Mesodermal cell (in vitro differentiated cells): ENCODE data around the gene FOSB. TPM values are rescaled to one million over a fixed set of nuclear protein-coding genes. Genes with fewer than 3 reads are reported as not detected.

ENCODE experiments used
- H3K27ac ChIP-seq: 2 replicates; pipeline ENCODE4 v1.7.0; 2013; ENCODE audit warnings: mild to moderate bottlenecking, low read depth, low read length, moderate library complexity; ENCODE audit not compliant: severe bottlenecking
- H3K36me3 ChIP-seq: 2 replicates; pipeline ENCODE4 v1.7.1; 2013; ENCODE audit warnings: mild to moderate bottlenecking, low read length, moderate library complexity; ENCODE audit not compliant: control insufficient read depth, insufficient read depth
- H3K4me1 ChIP-seq: one replicate; pipeline ENCODE4 v1.7.1; 2013; ENCODE audit warnings: mild to moderate bottlenecking, low read length; ENCODE audit not compliant: insufficient read depth, control insufficient read depth, poor library complexity, severe bottlenecking
- H3K4me3 ChIP-seq: 2 replicates; pipeline ENCODE4 v1.7.0; 2013; ENCODE audit warnings: low read length, control low read depth, mild to moderate bottlenecking; ENCODE audit not compliant: insufficient read depth, poor library complexity, severe bottlenecking; ENCODE audit errors: extremely low read depth
- H3K9me3 ChIP-seq: 2 replicates; pipeline ENCODE4 v1.7.1; 2013; ENCODE audit warnings: mild to moderate bottlenecking, low read length, moderate library complexity; ENCODE audit not compliant: control insufficient read depth
- WGBS, 2 experiments: methylation state at CpG; one replicate each; pipeline ENCODE4 v1.1.5; 2013; ENCODE audit warnings: missing lambda C conversion rate in 2 of 2; ENCODE audit not compliant: insufficient coverage in 2 of 2; 5-methylcytosine and 5-hydroxymethylcytosine counted together
- polyA plus RNA-seq, 2 experiments: library from polyadenylated mRNA; stranded (reverse); fragments of 50-300 nt; gene quantifications; one replicate each; pipeline ENCODE4 v1.2.3, GENCODE V29; 2013

Gene FOSB
- polyA plus RNA-seq (2013, experiment 1 of 2) = 2.4 TPM
- polyA plus RNA-seq (2013, experiment 2 of 2) = 3.2 TPM

DNA sequence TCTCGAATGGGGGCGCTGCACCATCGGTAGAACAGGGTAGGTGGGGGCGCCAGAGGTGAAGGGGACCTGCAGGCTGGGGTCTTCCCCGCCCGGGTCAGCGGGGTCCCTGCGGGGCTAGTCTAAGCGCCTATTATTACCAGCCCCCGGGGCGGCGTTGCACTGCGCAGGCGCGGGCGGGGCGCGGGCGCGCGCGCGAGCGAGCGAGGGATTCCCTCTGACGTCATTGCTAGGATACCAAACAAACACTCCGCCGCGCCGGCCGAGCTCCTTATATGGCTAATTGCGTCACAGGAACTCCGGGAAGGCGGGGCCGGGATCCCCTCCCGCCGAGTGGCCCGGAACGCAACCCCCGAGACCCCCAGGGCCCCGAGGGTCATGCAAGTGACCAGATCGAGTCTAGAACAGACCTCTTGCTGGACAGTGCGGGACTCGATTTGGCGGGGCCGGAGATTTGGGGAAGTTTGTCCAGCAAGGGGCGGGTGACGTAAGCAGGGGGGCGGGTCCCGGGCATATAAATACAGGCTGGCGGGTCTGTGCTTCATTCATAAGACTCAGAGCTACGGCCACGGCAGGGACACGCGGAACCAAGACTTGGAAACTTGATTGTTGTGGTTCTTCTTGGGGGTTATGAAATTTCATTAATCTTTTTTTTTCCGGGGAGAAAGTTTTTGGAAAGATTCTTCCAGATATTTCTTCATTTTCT is at the start of gene FOSB:
FOSB (plus strand) TSS at position 541 of the 703 bp plus-strand sequence. CDS start 591 bp downstream, outside the sequence.
- no peaks in the 10 kb centered on the region for H3K36me3 ChIP-seq
- peaks cover 7% of the 10 kb centered on the region for H3K4me1 ChIP-seq
- peak within 1 kb of the TSS; percentile 99 for H3K27ac ChIP-seq
- H3K9me3 ChIP-seq = no peaks in the 10 kb centered on the region
- 1% methylated on average over 46 to 50 of the region's 56 CpGs for WGBS, 2 experiments
- peak within 1 kb of the TSS; percentile 67 for H3K4me3 ChIP-seq

- H3K9me3 ChIP-seq = no peaks in the 10 kb centered on the region
- no peak overlapping the region for H3K4me3 ChIP-seq
- H3K4me1 ChIP-seq = peaks cover 10% of the 10 kb centered on the region
- no peak overlapping the region for H3K27ac ChIP-seq
- WGBS, 2 experiments = 97 to 100% methylated on average over 2 to 4 of the region's 9 CpGs
- peaks cover 68% of the 10 kb centered on the region for H3K36me3 ChIP-seq
Observed at GRCh38 chr19:45418802-45419201, 49.0 kb upstream of the FOSB start.

DNA sequence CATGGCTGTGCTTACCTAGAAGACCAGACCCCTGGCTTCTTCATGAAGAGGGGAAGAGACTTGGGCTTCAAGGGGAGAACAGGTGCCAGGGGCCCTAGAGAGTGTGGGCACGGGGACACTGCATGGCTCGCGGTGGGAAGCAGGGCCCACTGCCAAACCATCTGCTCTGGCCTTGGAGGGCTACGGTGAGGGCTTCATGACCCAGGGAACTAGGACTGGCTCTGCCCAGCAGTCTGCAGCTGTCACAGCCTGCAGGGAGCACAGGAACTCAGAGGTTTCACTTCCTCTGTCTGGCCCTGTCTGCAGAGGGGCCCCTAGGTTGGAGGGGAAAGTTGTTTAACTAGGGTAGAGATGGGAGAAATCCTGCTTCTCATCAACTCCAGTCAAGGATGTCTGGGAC is 48.4 kb upstream of the FOSB start:
- Histone ChIP-seq H3K9me3 (no peaks in the 10 kb centered on the region), H3K4me3 (no peak overlapping the region), H3K4me1 (peaks cover 10% of the 10 kb centered on the region), H3K27ac (no peak overlapping the region), H3K36me3 (peaks cover 62% of the 10 kb centered on the region)
- WGBS, 2 experiments = 94 to 98% methylated on average over 4 of the region's 4 CpGs

GRCh38 chr19:45419895-45420294 is 47.9 kb upstream of the FOSB start:
- no peak overlapping the region for H3K27ac ChIP-seq
- no peaks in the 10 kb centered on the region for H3K9me3 ChIP-seq
- H3K4me1 ChIP-seq = peaks cover 10% of the 10 kb centered on the region
- peaks cover 57% of the 10 kb centered on the region for H3K36me3 ChIP-seq
- H3K4me3 ChIP-seq = no peak overlapping the region
- 75% methylated on average over 2 of the region's 3 CpGs; no CpG with 5 or more reads in 1 of the 2 experiments for WGBS, 2 experiments

- no peaks in the 10 kb centered on the region for H3K9me3 ChIP-seq
- 98 to 99% methylated on average over 9 to 10 of the region's 10 CpGs for WGBS, 2 experiments
- H3K4me1 ChIP-seq = peaks cover 11% of the 10 kb centered on the region
- no peak overlapping the region for H3K4me3 ChIP-seq
- no peak overlapping the region for H3K27ac ChIP-seq
- peaks cover 54% of the 10 kb centered on the region for H3K36me3 ChIP-seq
Observed at GRCh38 chr19:45420356-45420755, 47.4 kb upstream of the FOSB start.

DNA sequence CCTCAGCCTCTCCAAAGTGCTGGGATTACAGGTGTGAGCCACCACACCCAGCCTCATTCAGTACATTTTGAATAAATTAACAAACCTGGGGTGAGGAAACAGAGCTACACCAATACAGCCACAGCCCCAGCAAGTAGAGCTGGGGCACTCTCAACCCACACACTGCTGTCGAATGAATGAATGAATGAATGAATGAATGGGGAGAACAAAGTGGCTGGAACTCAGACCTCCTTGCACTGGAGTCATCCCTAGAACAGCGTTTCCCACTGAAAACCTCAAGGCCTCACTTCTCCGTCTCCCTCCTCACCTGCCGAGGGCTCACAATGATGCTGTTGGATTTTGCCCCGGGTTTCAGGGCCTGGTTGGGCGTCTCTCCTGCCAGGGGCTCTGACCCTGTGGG is 46.9 kb upstream of the FOSB start:
- peaks cover 49% of the 10 kb centered on the region for H3K36me3 ChIP-seq
- H3K4me1 ChIP-seq = peaks cover 15% of the 10 kb centered on the region
- H3K4me3 ChIP-seq = no peak overlapping the region
- H3K9me3 ChIP-seq = no peaks in the 10 kb centered on the region
- no peak overlapping the region for H3K27ac ChIP-seq
- 97 to 98% methylated on average over 5 of the region's 6 CpGs for WGBS, 2 experiments

GRCh38 chr19:45421947-45422498 is 45.8 kb upstream of the FOSB start:
- Histone ChIP-seq H3K9me3 (no peaks in the 10 kb centered on the region), H3K27ac (no peak overlapping the region), H3K36me3 (peaks cover 38% of the 10 kb centered on the region), H3K4me3 (peak overlapping the region; percentile 72), H3K4me1 (peaks cover 15% of the 10 kb centered on the region)
- 96 to 97% methylated on average over 5 to 6 of the region's 6 CpGs for WGBS, 2 experiments

GRCh38 chr19:45423033-45423588 is 44.7 kb upstream of the FOSB start:
- peak overlapping the region; percentile 97 for H3K27ac ChIP-seq
- H3K36me3 ChIP-seq = peaks cover 27% of the 10 kb centered on the region
- peaks cover 15% of the 10 kb centered on the region for H3K4me1 ChIP-seq
- 14 to 19% methylated on average over 14 to 19 of the region's 20 CpGs for WGBS, 2 experiments
- H3K9me3 ChIP-seq = no peaks in the 10 kb centered on the region
- H3K4me3 ChIP-seq = peak overlapping the region; percentile 72

GRCh38 chr19:45423589-45424190 is 44.1 kb upstream of the FOSB start, which contains the start of gene ERCC1:
TSS of gene ERCC1 (minus strand) at chr19:45423917. CDS start at chr19:45423374, 543 bp downstream.
- H3K4me3 ChIP-seq = peak within 1 kb of the TSS; percentile 72
- H3K9me3 ChIP-seq = no peaks in the 10 kb centered on the region
- peak within 1 kb of the TSS; percentile 97 for H3K27ac ChIP-seq
- H3K36me3 ChIP-seq = peaks cover 22% of the 10 kb centered on the region
- peaks cover 15% of the 10 kb centered on the region for H3K4me1 ChIP-seq
- 0 to 1% methylated on average over 24 to 37 of the region's 37 CpGs for WGBS, 2 experiments

DNA sequence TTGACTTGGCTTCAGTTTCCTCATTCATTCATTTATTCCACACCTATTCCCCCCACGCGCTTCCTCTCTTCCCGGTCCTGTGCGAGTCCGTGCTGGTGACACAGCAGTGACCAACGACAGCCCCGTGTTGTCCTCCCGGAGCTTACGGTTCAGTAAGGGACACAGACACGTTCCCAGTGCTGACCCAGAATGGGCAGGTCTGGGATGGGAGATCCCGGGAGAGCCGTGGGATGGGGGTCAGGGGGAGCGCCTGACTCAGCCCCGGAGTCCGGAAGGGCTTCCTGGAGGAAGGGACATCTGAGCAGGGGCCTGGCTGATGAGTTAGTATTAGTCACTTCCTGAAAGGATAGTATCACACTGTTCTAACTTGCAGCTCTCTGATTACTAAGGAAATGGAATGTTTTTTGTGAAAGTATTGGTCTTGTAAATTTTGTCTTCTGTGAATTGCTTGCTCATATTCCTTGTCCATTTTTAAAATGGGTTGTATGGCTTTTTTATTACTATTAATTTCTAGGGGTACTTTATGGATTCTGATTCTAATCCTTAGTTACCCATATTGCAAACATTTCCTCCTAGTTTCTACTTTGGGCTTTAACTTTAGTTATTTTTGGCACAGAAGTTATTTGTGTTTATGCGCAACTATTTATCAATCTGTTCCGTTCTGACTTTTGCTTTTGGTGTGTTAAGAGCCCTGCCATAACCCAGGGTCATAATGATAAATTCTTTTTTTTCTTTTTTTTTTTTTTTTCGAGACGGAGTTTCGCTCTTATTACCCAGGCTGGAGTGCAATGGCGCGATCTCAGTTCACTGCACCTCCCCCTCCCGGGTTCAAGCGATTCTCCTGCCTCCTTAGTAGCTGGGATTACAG is 43.4 kb upstream of the FOSB start:
- peaks cover 19% of the 10 kb centered on the region for H3K4me1 ChIP-seq
- peak overlapping the region; percentile 97 for H3K27ac ChIP-seq
- H3K9me3 ChIP-seq = no peaks in the 10 kb centered on the region
- 5 to 10% methylated on average over 16 to 20 of the region's 24 CpGs for WGBS, 2 experiments
- peaks cover 15% of the 10 kb centered on the region for H3K36me3 ChIP-seq
- peak overlapping the region; percentile 72 for H3K4me3 ChIP-seq
